Muscle layer of colon (tissue), 2 donors: ENCODE measurements around the gene MARCOL.

ENCODE experiments used
- H3K27ac ChIP-seq: one replicate; pipeline ENCODE4 v1.7.0; 2013; ENCODE audit warnings: low read depth, mild to moderate bottlenecking, low read length, moderate library complexity
- H3K27me3 ChIP-seq, 2 donors: one replicate each; pipeline ENCODE4 v1.7.0; 2013; ENCODE audit warnings: low read length in 2 of 2, mild to moderate bottlenecking in 2 of 2; ENCODE audit not compliant: insufficient read depth in 2 of 2, control insufficient read depth in 1 of 2
- H3K36me3 ChIP-seq: one replicate; pipeline ENCODE4 v1.7.0; 2013; ENCODE audit warnings: mild to moderate bottlenecking, low read length; ENCODE audit not compliant: insufficient read depth
- H3K4me1 ChIP-seq: one replicate; pipeline ENCODE4 v1.7.0; 2013; ENCODE audit warnings: mild to moderate bottlenecking, low read length; ENCODE audit not compliant: insufficient read depth
- H3K4me3 ChIP-seq, 2 donors: one replicate each; pipeline ENCODE4 v1.7.0; 2013; ENCODE audit warnings: low read length in 2 of 2, low read depth in 1 of 2, mild to moderate bottlenecking in 1 of 2, moderate library complexity in 1 of 2
- H3K9ac ChIP-seq: one replicate; pipeline ENCODE4 v1.7.0; 2013; ENCODE audit warnings: low read length
- H3K9me3 ChIP-seq: one replicate; pipeline ENCODE4 v1.7.0; 2013; ENCODE audit warnings: mild to moderate bottlenecking, low read length
- donor health status: abdominal sarcoma.
- donor health status: Adenocarcinoma of cecum.

The MARCOL gene

GRCh38 chr5:148221508-148221907, 16.8 kb upstream of the MARCOL start:
- H3K27me3 ChIP-seq = no peaks in the 10 kb centered on the region
- H3K27ac ChIP-seq = no peak overlapping the region
- no peak overlapping the region for H3K9ac ChIP-seq
- H3K36me3 ChIP-seq = no peaks in the 10 kb centered on the region
- H3K4me3 ChIP-seq = no peak overlapping the region
- no peaks in the 10 kb centered on the region for H3K9me3 ChIP-seq
- H3K4me1 ChIP-seq = peaks cover 8% of the 10 kb centered on the region

GRCh38 chr5:148224117-148224742, 14.1 kb upstream of the MARCOL start:
- Histone ChIP-seq H3K4me3 (no peak overlapping the region), H3K9me3 (no peaks in the 10 kb centered on the region), H3K36me3 (no peaks in the 10 kb centered on the region), H3K27me3 (no peaks in the 10 kb centered on the region), H3K27ac (no peak overlapping the region), H3K4me1 (peaks cover 8% of the 10 kb centered on the region), H3K9ac (no peak overlapping the region)

GRCh38 chr5:148228392-148228984, 9.8 kb upstream of the MARCOL start:
- no peaks in the 10 kb centered on the region for H3K27me3 ChIP-seq
- peaks cover 8% of the 10 kb centered on the region for H3K4me1 ChIP-seq
- no peak overlapping the region for H3K27ac ChIP-seq
- H3K9ac ChIP-seq = no peak overlapping the region
- H3K36me3 ChIP-seq = no peaks in the 10 kb centered on the region
- no peak overlapping the region for H3K4me3 ChIP-seq
- no peaks in the 10 kb centered on the region for H3K9me3 ChIP-seq

GRCh38 chr5:148229840-148230239, 8.5 kb upstream of the MARCOL start:
- Histone ChIP-seq H3K4me3 (no peak overlapping the region), H3K27ac (no peak overlapping the region), H3K9me3 (no peaks in the 10 kb centered on the region), H3K4me1 (no peaks in the 10 kb centered on the region), H3K27me3 (no peaks in the 10 kb centered on the region), H3K36me3 (no peaks in the 10 kb centered on the region), H3K9ac (no peak overlapping the region)

GRCh38 chr5:148230240-148230639, 8.1 kb upstream of the MARCOL start:
- H3K4me1 ChIP-seq = no peaks in the 10 kb centered on the region
- no peaks in the 10 kb centered on the region for H3K27me3 ChIP-seq
- no peak overlapping the region for H3K9ac ChIP-seq
- H3K36me3 ChIP-seq = no peaks in the 10 kb centered on the region
- no peak overlapping the region for H3K27ac ChIP-seq
- H3K4me3 ChIP-seq = no peak overlapping the region
- no peaks in the 10 kb centered on the region for H3K9me3 ChIP-seq

GRCh38 chr5:148237785-148238417, 424 bp upstream of the MARCOL start:
- no peaks in the 10 kb centered on the region for H3K36me3 ChIP-seq
- H3K9me3 ChIP-seq = no peaks in the 10 kb centered on the region
- H3K27ac ChIP-seq = no peak overlapping the region
- H3K9ac ChIP-seq = no peak overlapping the region
- H3K27me3 ChIP-seq = no peaks in the 10 kb centered on the region
- no peaks in the 10 kb centered on the region for H3K4me1 ChIP-seq
- H3K4me3 ChIP-seq = no peak overlapping the region

GRCh38 chr5:148248894-148249293, 10.6 kb downstream of the MARCOL start:
- Histone ChIP-seq H3K36me3 (no peaks in the 10 kb centered on the region), H3K9me3 (no peaks in the 10 kb centered on the region), H3K4me1 (no peaks in the 10 kb centered on the region), H3K27me3 (no peaks in the 10 kb centered on the region), H3K27ac (no peak overlapping the region), H3K9ac (no peak overlapping the region), H3K4me3 (no peak overlapping the region)

GRCh38 chr5:148255456-148255855, 17.1 kb downstream of the MARCOL start:
- Histone ChIP-seq H3K9ac (no peak overlapping the region), H3K9me3 (peaks cover 5% of the 10 kb centered on the region), H3K36me3 (no peaks in the 10 kb centered on the region), H3K4me3 (no peak overlapping the region), H3K4me1 (no peaks in the 10 kb centered on the region), H3K27ac (no peak overlapping the region), H3K27me3 (no peaks in the 10 kb centered on the region)

GRCh38 chr5:148259288-148259687, 21.0 kb downstream of the MARCOL start:
- no peaks in the 10 kb centered on the region for H3K36me3 ChIP-seq
- no peaks in the 10 kb centered on the region for H3K27me3 ChIP-seq
- H3K9ac ChIP-seq = no peak overlapping the region
- H3K9me3 ChIP-seq = peaks cover 5% of the 10 kb centered on the region
- no peak overlapping the region for H3K4me3 ChIP-seq
- no peaks in the 10 kb centered on the region for H3K4me1 ChIP-seq
- no peak overlapping the region for H3K27ac ChIP-seq

- no peak overlapping the region for H3K9ac ChIP-seq
- peaks cover 5% of the 10 kb centered on the region for H3K9me3 ChIP-seq
- no peak overlapping the region for H3K4me3 ChIP-seq
- no peaks in the 10 kb centered on the region for H3K27me3 ChIP-seq
- no peak overlapping the region for H3K27ac ChIP-seq
- H3K4me1 ChIP-seq = no peaks in the 10 kb centered on the region
- no peaks in the 10 kb centered on the region for H3K36me3 ChIP-seq
Measured at GRCh38 chr5:148261221-148261620, 22.9 kb downstream of the MARCOL start.

GRCh38 chr5:148267962-148268361, 29.6 kb downstream of the MARCOL start:
- Histone ChIP-seq H3K4me3 (no peak overlapping the region), H3K9me3 (no peaks in the 10 kb centered on the region), H3K27me3 (no peaks in the 10 kb centered on the region), H3K9ac (no peak overlapping the region), H3K36me3 (no peaks in the 10 kb centered on the region), H3K4me1 (no peaks in the 10 kb centered on the region), H3K27ac (no peak overlapping the region)

- H3K27ac ChIP-seq = no peak within 1 kb of the TSS
- H3K4me1 ChIP-seq = no peaks in the 10 kb centered on the region
- no peak within 1 kb of the TSS for H3K4me3 ChIP-seq
Measured at GRCh38 chr5:148268566-148268965, 30.2 kb downstream of the MARCOL start, which contains the start of gene SPINK13. SPINK13 (plus strand) TSS chr5:148268794; CDS start chr5:148270073, 1,279 bp downstream.

More at GRCh38 chr5:148268566-148268965, 30.2 kb downstream of the MARCOL start, which contains the start of gene SPINK13:
- Histone ChIP-seq H3K27me3 (no peaks in the 10 kb centered on the region), H3K9ac (no peak within 1 kb of the TSS), H3K9me3 (no peaks in the 10 kb centered on the region), H3K36me3 (no peaks in the 10 kb centered on the region)
